AG09309 (cell line): ENCODE data around the gene TWF1.

Source experiments
- DNase-seq: peaks from one replicate; pipeline ENCODE4 v3.0.0-alpha.2; 2010; ENCODE audit warnings: low read depth
- H3K4me3 ChIP-seq: 2 replicates; pipeline ENCODE4 v1.5.1; 2011; ENCODE audit warnings: mild to moderate bottlenecking, low read depth, low read length, moderate library complexity; ENCODE audit not compliant: control insufficient read depth
- CTCF ChIP-seq: IDR thresholded peaks from 2 replicates; pipeline ENCODE4 v1.5.1; 2011; ENCODE audit warnings: mild to moderate bottlenecking, low read depth, low read length, inconsistent platforms; ENCODE audit not compliant: insufficient read depth, control insufficient read depth; ENCODE audit errors: missing control alignments

TWF1 gene

GRCh38 chr12:43806737-43807072, 588 bp upstream of the TWF1 start:
- no peak for DNase-seq
- H3K4me3 ChIP-seq, result peak overlapping the region; percentile 88
- TF ChIP-seq CTCF, result no peak

- DNase-seq, result no peak
- peak overlapping the region; percentile 88 for H3K4me3 ChIP-seq
- TF ChIP-seq CTCF, result no peak
Measured at GRCh38 chr12:43805149-43805859, 813 bp downstream of the TWF1 start.

- no peak for DNase-seq
- H3K4me3 ChIP-seq, result no peak overlapping the region
- no peak for TF ChIP-seq CTCF
Measured at GRCh38 chr12:43797561-43798217, 8.4 kb downstream of the TWF1 start.

GRCh38 chr12:43795716-43796280, 10.3 kb downstream of the TWF1 start:
- no peak for TF ChIP-seq CTCF
- H3K4me3 ChIP-seq, result no peak overlapping the region
- no peak for DNase-seq

- DNase-seq, result no peak
- no peak for TF ChIP-seq CTCF
- no peak overlapping the region for H3K4me3 ChIP-seq
Measured at GRCh38 chr12:43789941-43790340, 16.2 kb downstream of the TWF1 start.

- no peak for TF ChIP-seq CTCF
- DNase-seq, result no peak
Measured at GRCh38 chr12:43786899-43787693, 19.0 kb downstream of the TWF1 start.

More at GRCh38 chr12:43786899-43787693, 19.0 kb downstream of the TWF1 start:
- no peak overlapping the region for H3K4me3 ChIP-seq
